HepG2 (cell line): Measurements from ENCODE around the gene SLC17A5. TPM values are rescaled to one million over a fixed set of nuclear protein-coding genes. Genes with fewer than 3 reads are reported as not detected.

Source experiments
- CBX1 ChIP-seq: IDR thresholded peaks from one replicate; pipeline ENCODE4 v1.6.1; 2016; ENCODE audit warnings: antibody characterized with exemption, low read depth
- CENPT ChIP-seq: sonication (generic); formaldehyde crosslinking; IDR thresholded peaks from 2 replicates; pipeline ENCODE4 v1.8.0; 2022; ENCODE audit warnings: low read depth, mild to moderate bottlenecking, moderate library complexity, missing genetic modification reagents
- CREB1 ChIP-seq, 2 experiments: fragments of 450-650 bp in 1 of 2; IDR thresholded peaks; 2 replicates each; pipeline ENCODE4 v1.6.1; 2016 to 2017; ENCODE audit warnings: control low read depth in 1 of 2, mild to moderate bottlenecking in 1 of 2, missing compliant biosample characterization in 1 of 2, missing genetic modification characterization in 1 of 2
- DMAP1 ChIP-seq: IDR thresholded peaks from 2 replicates; pipeline ENCODE4 v1.6.1; 2016
- HNRNPK ChIP-seq: fragments of 200-400 bp; formaldehyde crosslinking; IDR thresholded peaks from 2 replicates; pipeline ENCODE4 v1.6.1; 2018; ENCODE audit warnings: low read length, low read depth, moderate library complexity, mild to moderate bottlenecking; ENCODE audit not compliant: poor library complexity, severe bottlenecking
- MEF2D ChIP-seq: sonication (generic); formaldehyde crosslinking; IDR thresholded peaks from 2 replicates; pipeline ENCODE4 v1.5.1; 2020; ENCODE audit warnings: mild to moderate bottlenecking, missing genetic modification reagents
- SOX13 ChIP-seq, 3 experiments: fragments of 450-650 bp in 1 of 3; sonication (generic) in 1 of 3; formaldehyde crosslinking in 1 of 3; IDR thresholded peaks in 2 of 3; conservative IDR thresholded peaks in 1 of 3; 2 replicates each; pipeline versions ENCODE4 v1.5.0 to v1.6.1; 2016 to 2020; ENCODE audit warnings: antibody characterized with exemption in 1 of 3, mild to moderate bottlenecking in 1 of 3, missing compliant biosample characterization in 1 of 3, missing genetic modification reagents in 1 of 3, moderate library complexity in 1 of 3
- STAT5B ChIP-seq: sonication (generic); formaldehyde crosslinking; IDR thresholded peaks from 2 replicates; pipeline ENCODE4 v1.4.0; 2020; ENCODE audit warnings: missing genetic modification reagents
- ZFP1 ChIP-seq: IDR thresholded peaks from 2 replicates; pipeline ENCODE4 v1.6.1; 2016
- ZFP82 ChIP-seq: sonication (generic); formaldehyde crosslinking; IDR thresholded peaks from 2 replicates; pipeline ENCODE4 v1.5.1; 2020; ENCODE audit warnings: mild to moderate bottlenecking, missing genetic modification reagents, borderline replicate concordance
- ZNF232 ChIP-seq: sonication (generic); formaldehyde crosslinking; IDR thresholded peaks from 2 replicates; pipeline ENCODE4 v1.4.0; 2020; ENCODE audit warnings: missing genetic modification reagents, borderline replicate concordance
- ZNF329 ChIP-seq: sonication (generic); formaldehyde crosslinking; IDR thresholded peaks from 2 replicates; pipeline ENCODE4 v1.9.0; 2021; ENCODE audit warnings: low read depth, mild to moderate bottlenecking, missing genetic modification reagents
- ZNF33B ChIP-seq: sonication (generic); formaldehyde crosslinking; IDR thresholded peaks from 2 replicates; pipeline ENCODE4 v1.5.1; 2020; ENCODE audit warnings: mild to moderate bottlenecking, missing genetic modification reagents
- ZNF501 ChIP-seq: sonication (generic); formaldehyde crosslinking; IDR thresholded peaks from 2 replicates; pipeline ENCODE4 v1.5.1; 2020; ENCODE audit warnings: mild to moderate bottlenecking, moderate library complexity, missing genetic modification reagents
- ZNF570 ChIP-seq: sonication (generic); formaldehyde crosslinking; IDR thresholded peaks from 2 replicates; pipeline ENCODE4 v1.4.0; 2020; ENCODE audit warnings: mild to moderate bottlenecking, missing genetic modification reagents, borderline replicate concordance
- ZNF772 ChIP-seq: sonication (generic); formaldehyde crosslinking; IDR thresholded peaks from 2 replicates; pipeline ENCODE4 v1.5.0; 2020; ENCODE audit warnings: mild to moderate bottlenecking, missing genetic modification reagents
- polyA plus RNA-seq, 8 experiments: library from polyadenylated mRNA; depleted of rRNA in 3 of 8; stranded (reverse) in 7 of 8; unstranded in 1 of 8; fragments of >200 nt; fragmentation: Illumina TruSeq in 4 of 8; extraction: Trizol in 4 of 8; gene quantifications; 2 replicates each; pipeline versions ENCODE4 v1.2.1 to v1.2.3, GENCODE V29; 2011 to 2016; ENCODE audit warnings: low read depth in 4 of 8, missing spikeins in 1 of 8, mixed read lengths in 1 of 8; ENCODE audit not compliant: insufficient read depth in 1 of 8
- total RNA-seq, 5 experiments: library from RNA; depleted of rRNA; stranded (reverse); fragments of >200 nt; fragmentation: Illumina TruSeq; extraction: Trizol; gene quantifications; 2 replicates each; pipeline ENCODE4 v1.2.3, GENCODE V29; 2016; ENCODE audit warnings: low read depth in 1 of 5
- TF ChIP-seq, protein P1 (sequence below): sonication (generic); formaldehyde crosslinking; IDR thresholded peaks from 2 replicates; pipeline ENCODE4 v1.4.0; 2020; ENCODE audit warnings: missing genetic modification reagents
- TF ChIP-seq, protein P2 (sequence below): sonication (generic); formaldehyde crosslinking; IDR thresholded peaks from 2 replicates; pipeline ENCODE4 v1.4.0; 2020; ENCODE audit warnings: missing genetic modification reagents, borderline replicate concordance
- TF ChIP-seq, protein P3 (sequence below): sonication (generic); formaldehyde crosslinking; IDR thresholded peaks from 2 replicates; pipeline ENCODE4 v1.8.0; 2022; ENCODE audit warnings: mild to moderate bottlenecking, missing genetic modification reagents, moderate library complexity
- TF ChIP-seq, protein P4 (sequence below): sonication (generic); formaldehyde crosslinking; conservative IDR thresholded peaks from 2 replicates; pipeline ENCODE4 v1.8.0; 2022; ENCODE audit warnings: missing genetic modification reagents
- TF ChIP-seq, protein P5 (sequence below): sonication (generic); formaldehyde crosslinking; IDR thresholded peaks from 2 replicates; pipeline ENCODE4 v1.4.0; 2020; ENCODE audit warnings: mild to moderate bottlenecking, missing genetic modification reagents

SLC17A5 gene
- total and polyA plus RNA-seq, 2 of the 13 experiments (the other 11 are each of a cell fraction or from before 2014, with no cell fraction given), result 18.3 to 20.5 TPM

DNA sequence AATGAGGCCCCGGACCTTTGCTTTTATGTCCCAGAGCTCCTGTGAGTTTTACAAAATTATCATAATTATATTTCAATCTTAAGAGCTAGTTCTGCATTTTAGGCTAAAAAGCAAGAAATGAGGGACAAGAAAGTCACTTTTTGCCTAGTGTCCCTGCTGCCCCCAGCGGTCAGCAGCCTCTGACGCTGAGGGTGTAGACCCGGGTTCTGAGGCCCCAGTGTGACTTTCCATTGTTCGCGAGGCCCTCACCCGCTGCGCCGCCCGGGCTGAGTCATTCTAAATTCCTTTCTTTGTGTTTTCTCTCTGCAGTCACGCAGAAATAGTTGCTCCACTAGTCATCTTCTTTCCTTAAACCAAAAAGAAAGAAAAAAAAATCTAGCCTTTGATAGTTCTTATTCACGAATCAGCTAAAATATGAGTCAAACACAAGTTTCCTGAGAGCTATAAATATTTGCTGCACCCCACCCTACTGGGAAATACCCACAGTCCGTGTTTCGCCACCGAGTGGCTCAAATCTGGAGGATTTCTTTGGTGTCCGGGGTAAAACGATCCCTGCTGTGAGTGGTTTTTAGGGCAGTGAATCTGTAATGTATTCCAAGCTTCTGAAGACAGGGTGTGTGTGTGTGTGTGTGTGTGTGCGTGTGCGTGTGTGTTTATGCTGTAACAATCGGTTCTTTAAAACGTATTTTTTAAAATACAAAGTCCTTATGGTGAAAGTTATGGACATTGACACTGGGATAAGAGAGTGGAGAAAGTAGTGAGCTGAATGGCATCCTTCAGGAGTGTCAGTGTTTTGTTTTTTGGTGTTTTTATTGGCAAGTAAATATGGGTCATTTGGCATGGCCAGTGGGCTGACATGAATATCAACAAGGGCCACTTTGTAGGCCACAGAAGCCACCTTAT lies 73.3 kb downstream of the SLC17A5 start (continued):
- TF ChIP-seq, protein P1, sequence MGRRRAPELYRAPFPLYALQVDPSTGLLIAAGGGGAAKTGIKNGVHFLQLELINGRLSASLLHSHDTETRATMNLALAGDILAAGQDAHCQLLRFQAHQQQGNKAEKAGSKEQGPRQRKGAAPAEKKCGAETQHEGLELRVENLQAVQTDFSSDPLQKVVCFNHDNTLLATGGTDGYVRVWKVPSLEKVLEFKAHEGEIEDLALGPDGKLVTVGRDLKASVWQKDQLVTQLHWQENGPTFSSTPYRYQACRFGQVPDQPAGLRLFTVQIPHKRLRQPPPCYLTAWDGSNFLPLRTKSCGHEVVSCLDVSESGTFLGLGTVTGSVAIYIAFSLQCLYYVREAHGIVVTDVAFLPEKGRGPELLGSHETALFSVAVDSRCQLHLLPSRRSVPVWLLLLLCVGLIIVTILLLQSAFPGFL, result no peak
- no peak for TF ChIP-seq STAT5B (CRISPR knock-in tag)
- no peak for TF ChIP-seq HNRNPK
- TF ChIP-seq, protein P2, sequence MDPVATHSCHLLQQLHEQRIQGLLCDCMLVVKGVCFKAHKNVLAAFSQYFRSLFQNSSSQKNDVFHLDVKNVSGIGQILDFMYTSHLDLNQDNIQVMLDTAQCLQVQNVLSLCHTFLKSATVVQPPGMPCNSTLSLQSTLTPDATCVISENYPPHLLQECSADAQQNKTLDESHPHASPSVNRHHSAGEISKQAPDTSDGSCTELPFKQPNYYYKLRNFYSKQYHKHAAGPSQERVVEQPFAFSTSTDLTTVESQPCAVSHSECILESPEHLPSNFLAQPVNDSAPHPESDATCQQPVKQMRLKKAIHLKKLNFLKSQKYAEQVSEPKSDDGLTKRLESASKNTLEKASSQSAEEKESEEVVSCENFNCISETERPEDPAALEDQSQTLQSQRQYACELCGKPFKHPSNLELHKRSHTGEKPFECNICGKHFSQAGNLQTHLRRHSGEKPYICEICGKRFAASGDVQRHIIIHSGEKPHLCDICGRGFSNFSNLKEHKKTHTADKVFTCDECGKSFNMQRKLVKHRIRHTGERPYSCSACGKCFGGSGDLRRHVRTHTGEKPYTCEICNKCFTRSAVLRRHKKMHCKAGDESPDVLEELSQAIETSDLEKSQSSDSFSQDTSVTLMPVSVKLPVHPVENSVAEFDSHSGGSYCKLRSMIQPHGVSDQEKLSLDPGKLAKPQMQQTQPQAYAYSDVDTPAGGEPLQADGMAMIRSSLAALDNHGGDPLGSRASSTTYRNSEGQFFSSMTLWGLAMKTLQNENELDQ (CRISPR knock-in tag), result no peak
- TF ChIP-seq CREB1 (IDR thresholded peaks at IDR 0.05), result no peak; the same call in 1 of the 2 replicates
- TF ChIP-seq CREB1 (CRISPR knock-in tag; IDR thresholded peaks at IDR 0.05), result peak; percentile 76
- TF ChIP-seq ZNF329 (CRISPR knock-in tag), result no peak
- TF ChIP-seq, protein P3, sequence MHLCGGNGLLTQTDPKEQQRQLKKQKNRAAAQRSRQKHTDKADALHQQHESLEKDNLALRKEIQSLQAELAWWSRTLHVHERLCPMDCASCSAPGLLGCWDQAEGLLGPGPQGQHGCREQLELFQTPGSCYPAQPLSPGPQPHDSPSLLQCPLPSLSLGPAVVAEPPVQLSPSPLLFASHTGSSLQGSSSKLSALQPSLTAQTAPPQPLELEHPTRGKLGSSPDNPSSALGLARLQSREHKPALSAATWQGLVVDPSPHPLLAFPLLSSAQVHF, result no peak
- TF ChIP-seq CENPT (CRISPR knock-in tag), result no peak
- no peak for TF ChIP-seq ZFP82 (CRISPR knock-in tag)
- no peak for TF ChIP-seq ZNF33B (CRISPR knock-in tag)
- TF ChIP-seq, protein P4, sequence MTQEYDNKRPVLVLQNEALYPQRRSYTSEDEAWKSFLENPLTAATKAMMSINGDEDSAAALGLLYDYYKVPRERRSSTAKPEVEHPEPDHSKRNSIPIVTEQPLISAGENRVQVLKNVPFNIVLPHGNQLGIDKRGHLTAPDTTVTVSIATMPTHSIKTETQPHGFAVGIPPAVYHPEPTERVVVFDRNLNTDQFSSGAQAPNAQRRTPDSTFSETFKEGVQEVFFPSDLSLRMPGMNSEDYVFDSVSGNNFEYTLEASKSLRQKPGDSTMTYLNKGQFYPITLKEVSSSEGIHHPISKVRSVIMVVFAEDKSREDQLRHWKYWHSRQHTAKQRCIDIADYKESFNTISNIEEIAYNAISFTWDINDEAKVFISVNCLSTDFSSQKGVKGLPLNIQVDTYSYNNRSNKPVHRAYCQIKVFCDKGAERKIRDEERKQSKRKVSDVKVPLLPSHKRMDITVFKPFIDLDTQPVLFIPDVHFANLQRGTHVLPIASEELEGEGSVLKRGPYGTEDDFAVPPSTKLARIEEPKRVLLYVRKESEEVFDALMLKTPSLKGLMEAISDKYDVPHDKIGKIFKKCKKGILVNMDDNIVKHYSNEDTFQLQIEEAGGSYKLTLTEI (CRISPR knock-in tag), result no peak
- TF ChIP-seq MEF2D, result peak; percentile 31; the same call in 1 of the 2 replicates
- no peak for TF ChIP-seq ZNF570 (CRISPR knock-in tag)
- no peak for TF ChIP-seq ZNF232 (CRISPR knock-in tag)
- peak; percentile 70; the same call in 1 of the 2 replicates for TF ChIP-seq ZNF501 (CRISPR knock-in tag)
- TF ChIP-seq DMAP1, result peak; percentile 47; the same call in 1 of the 2 replicates
- TF ChIP-seq ZFP1 (CRISPR knock-in tag), result no peak
- TF ChIP-seq, protein P5, sequence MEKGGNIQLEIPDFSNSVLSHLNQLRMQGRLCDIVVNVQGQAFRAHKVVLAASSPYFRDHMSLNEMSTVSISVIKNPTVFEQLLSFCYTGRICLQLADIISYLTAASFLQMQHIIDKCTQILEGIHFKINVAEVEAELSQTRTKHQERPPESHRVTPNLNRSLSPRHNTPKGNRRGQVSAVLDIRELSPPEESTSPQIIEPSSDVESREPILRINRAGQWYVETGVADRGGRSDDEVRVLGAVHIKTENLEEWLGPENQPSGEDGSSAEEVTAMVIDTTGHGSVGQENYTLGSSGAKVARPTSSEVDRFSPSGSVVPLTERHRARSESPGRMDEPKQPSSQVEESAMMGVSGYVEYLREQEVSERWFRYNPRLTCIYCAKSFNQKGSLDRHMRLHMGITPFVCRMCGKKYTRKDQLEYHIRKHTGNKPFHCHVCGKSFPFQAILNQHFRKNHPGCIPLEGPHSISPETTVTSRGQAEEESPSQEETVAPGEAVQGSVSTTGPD (CRISPR knock-in tag), result peak; percentile 56; the same call in 1 of the 2 replicates
- peak; percentile 97 for TF ChIP-seq SOX13 (IDR thresholded peaks at IDR 0.05)
- peak in 1 of 2 experiments; percentile 99; a peak in 2 of 4 replicates for TF ChIP-seq SOX13 (CRISPR knock-in tag; conservative IDR thresholded peaks at IDR 0.05 in 1 of 2, IDR thresholded peaks at IDR 0.05 in 1 of 2)
- no peak for TF ChIP-seq ZNF772
- TF ChIP-seq CBX1, result no peak
